ENCODE results near the gene ADAMTSL3.

DNA sequence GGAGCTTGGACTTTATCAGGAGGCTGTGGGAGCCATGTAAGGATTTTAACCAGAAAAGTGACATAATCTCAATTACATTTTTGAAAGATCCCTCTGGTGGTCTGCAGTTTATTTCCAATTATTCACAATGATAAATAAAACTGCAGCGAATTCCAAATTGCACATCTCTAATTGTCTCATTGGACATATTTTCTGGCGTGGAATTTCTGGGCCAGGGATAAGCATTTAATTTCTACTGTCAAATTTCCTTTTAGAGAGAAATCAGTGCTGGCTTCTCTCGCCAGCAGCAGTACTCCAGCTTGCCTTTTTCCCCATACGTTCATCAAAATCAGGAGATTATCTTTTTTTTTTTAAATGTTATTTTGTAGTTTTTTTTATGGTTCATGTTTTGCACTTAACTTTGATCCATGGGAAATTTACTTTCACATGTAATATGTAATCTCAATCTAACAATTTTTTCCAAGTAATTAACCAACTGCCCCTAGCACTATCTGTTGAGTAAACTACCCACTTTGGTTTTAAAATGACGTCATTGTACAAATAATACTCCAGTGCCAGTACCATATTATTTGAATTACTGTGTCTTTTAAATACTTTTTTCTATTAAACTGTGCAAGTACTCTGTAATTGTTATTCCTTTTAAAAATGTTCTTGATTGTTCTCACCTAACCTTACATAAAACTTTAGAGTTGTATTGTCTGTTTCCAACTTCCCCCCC is 251.8 kb downstream of the ADAMTSL3 start:
- no peak for TF ChIP-seq POLR2AphosphoS5 (IDR thresholded peaks at IDR 0.05; ENCODE audit: low read depth, low read length)
- TF ChIP-seq, protein P1, sequence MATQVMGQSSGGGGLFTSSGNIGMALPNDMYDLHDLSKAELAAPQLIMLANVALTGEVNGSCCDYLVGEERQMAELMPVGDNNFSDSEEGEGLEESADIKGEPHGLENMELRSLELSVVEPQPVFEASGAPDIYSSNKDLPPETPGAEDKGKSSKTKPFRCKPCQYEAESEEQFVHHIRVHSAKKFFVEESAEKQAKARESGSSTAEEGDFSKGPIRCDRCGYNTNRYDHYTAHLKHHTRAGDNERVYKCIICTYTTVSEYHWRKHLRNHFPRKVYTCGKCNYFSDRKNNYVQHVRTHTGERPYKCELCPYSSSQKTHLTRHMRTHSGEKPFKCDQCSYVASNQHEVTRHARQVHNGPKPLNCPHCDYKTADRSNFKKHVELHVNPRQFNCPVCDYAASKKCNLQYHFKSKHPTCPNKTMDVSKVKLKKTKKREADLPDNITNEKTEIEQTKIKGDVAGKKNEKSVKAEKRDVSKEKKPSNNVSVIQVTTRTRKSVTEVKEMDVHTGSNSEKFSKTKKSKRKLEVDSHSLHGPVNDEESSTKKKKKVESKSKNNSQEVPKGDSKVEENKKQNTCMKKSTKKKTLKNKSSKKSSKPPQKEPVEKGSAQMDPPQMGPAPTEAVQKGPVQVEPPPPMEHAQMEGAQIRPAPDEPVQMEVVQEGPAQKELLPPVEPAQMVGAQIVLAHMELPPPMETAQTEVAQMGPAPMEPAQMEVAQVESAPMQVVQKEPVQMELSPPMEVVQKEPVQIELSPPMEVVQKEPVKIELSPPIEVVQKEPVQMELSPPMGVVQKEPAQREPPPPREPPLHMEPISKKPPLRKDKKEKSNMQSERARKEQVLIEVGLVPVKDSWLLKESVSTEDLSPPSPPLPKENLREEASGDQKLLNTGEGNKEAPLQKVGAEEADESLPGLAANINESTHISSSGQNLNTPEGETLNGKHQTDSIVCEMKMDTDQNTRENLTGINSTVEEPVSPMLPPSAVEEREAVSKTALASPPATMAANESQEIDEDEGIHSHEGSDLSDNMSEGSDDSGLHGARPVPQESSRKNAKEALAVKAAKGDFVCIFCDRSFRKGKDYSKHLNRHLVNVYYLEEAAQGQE (IDR thresholded peaks at IDR 0.05; ENCODE audit: insufficient read depth in 1 of 2, low read depth in 2 of 2, low read length in 2 of 2) = no peak
- no peak for TF ChIP-seq TAF1 (IDR thresholded peaks at IDR 0.05; ENCODE audit: borderline replicate concordance, insufficient read depth, low read length)
- TF ChIP-seq SIN3A (IDR thresholded peaks at IDR 0.05; ENCODE audit: borderline replicate concordance, insufficient read depth, low read length) = no peak
- TF ChIP-seq FOXP2 (optimal IDR thresholded peaks at IDR 0.05; ENCODE audit: borderline replicate concordance, extremely low read depth, extremely low read length, insufficient read depth) = no peak

Data from PFSK-1 (cell line).